ENCODE results near the gene PRMT3. TPM values are rescaled to one million over a fixed set of nuclear protein-coding genes. Genes with fewer than 3 reads are reported as not detected.

PRMT3 gene
- total and polyA plus RNA-seq, 12 donors, result 7.6 to 23.4 (median 15.0) TPM

DNA sequence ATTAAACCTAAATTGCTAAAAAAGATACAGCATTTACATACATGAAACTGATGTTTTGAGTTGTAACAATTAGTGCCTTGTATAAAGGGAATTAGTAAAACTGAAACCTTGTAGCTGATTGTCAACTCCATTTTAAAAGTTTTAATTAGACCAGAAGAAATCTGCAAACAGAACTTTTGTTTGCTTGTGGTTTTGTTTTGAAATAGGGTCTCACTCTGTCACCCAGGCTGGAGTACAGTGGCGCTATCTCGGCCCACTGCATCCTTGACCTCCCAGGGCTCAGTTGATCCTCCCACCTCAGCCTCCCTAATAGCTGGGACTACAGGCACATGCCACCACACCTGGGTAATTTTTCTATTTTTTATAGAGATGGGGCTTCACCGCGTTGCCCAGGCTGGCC, 125.4 kb downstream of the PRMT3 start:
- H3K27ac ChIP-seq, result no peak overlapping the region
- no peaks in the 10 kb centered on the region for H3K27me3 ChIP-seq
- no peaks in the 10 kb centered on the region for H3K4me1 ChIP-seq (replicated peaks in 1 of 2)
- DNase-seq, result no peak
- TF ChIP-seq, protein P1, sequence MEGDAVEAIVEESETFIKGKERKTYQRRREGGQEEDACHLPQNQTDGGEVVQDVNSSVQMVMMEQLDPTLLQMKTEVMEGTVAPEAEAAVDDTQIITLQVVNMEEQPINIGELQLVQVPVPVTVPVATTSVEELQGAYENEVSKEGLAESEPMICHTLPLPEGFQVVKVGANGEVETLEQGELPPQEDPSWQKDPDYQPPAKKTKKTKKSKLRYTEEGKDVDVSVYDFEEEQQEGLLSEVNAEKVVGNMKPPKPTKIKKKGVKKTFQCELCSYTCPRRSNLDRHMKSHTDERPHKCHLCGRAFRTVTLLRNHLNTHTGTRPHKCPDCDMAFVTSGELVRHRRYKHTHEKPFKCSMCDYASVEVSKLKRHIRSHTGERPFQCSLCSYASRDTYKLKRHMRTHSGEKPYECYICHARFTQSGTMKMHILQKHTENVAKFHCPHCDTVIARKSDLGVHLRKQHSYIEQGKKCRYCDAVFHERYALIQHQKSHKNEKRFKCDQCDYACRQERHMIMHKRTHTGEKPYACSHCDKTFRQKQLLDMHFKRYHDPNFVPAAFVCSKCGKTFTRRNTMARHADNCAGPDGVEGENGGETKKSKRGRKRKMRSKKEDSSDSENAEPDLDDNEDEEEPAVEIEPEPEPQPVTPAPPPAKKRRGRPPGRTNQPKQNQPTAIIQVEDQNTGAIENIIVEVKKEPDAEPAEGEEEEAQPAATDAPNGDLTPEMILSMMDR (IDR thresholded peaks at IDR 0.05), result no peak
- no peak for TF ChIP-seq POLR2A (IDR thresholded peaks at IDR 0.05)
- no peaks in the 10 kb centered on the region for H3K9me3 ChIP-seq (replicated peaks in 1 of 3)
- WGBS, 4 donors, result 91 to 97% (median 92%) methylated on average over 4 of the region's 4 CpGs
- H3K4me3 ChIP-seq, result no peak overlapping the region
- intact Hi-C loops (cut with DNase I), result no loop called here
- no peaks in the 10 kb centered on the region for H3K36me3 ChIP-seq (replicated peaks in 1 of 2)

DNA sequence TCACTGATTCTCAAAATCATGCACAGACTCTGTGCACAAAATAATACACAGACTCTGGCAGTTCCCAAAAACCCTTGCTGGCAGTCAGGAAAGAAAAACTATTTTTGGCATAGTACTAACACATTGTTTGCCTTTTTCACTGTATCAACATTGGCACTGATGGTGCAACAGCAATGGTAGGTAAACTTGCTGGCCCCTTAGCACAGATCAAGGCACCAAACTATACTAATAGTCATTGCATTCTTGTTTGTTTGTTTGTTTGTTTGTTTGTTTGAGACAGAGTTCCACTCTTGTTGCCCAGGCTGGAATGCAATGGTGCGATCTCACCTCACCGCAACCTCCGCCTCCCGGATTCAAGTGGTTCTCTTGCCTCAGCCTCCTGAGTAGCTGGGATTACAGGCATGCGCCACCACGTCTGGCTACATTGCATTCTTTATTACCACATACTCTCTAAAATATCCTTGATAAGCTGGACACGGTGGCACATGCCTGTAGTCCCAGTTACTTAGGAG, 130.9 kb downstream of the PRMT3 start:
- 88 to 90% (median 89%) methylated on average over 7 of the region's 7 CpGs for WGBS, 4 donors

DNA sequence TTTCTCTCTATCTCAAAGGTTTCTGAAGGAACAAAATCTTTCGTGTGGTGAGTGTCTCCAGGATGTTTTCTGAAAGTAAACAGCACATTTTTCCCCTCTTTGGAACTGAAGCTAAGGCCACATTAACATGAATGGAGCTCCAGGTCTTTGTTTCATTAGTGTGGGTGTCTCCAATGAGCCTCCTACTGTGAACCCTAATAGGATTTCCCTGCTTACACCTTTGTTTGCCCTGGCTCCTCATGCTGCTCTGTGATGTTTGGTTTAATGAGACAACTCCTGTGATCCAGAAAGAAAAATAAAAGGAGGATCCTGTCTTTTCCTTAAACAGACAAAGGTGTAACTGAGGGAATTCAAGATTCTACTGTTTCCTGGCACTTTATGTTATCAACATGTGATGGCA, 135.0 kb downstream of the PRMT3 start:
- WGBS, 4 donors, result 31 to 47% (median 35%) methylated on average over 1 of the region's 1 CpG

More for the DNA sequence above, 130.9 kb downstream of the PRMT3 start:
- no peaks in the 10 kb centered on the region for H3K36me3 ChIP-seq (replicated peaks in 1 of 2)
- no peak overlapping the region for H3K27ac ChIP-seq
- no peak overlapping the region for H3K4me3 ChIP-seq
- no peaks in the 10 kb centered on the region for H3K27me3 ChIP-seq
- no peaks in the 10 kb centered on the region for H3K9me3 ChIP-seq (replicated peaks in 1 of 3)
- TF ChIP-seq, protein P1 (IDR thresholded peaks at IDR 0.05), result no peak
- no peak for TF ChIP-seq POLR2A (IDR thresholded peaks at IDR 0.05)
- no peak for DNase-seq
- H3K4me1 ChIP-seq (replicated peaks in 1 of 2), result no peaks in the 10 kb centered on the region
- intact Hi-C loops (cut with DNase I), result no loop called here

GRCh38 chr11:20529757-20530156, 142.2 kb downstream of the PRMT3 start:
- H3K9me3 ChIP-seq (replicated peaks in 1 of 3), result no peaks in the 10 kb centered on the region
- H3K27ac ChIP-seq, result no peak overlapping the region
- no peaks in the 10 kb centered on the region for H3K4me1 ChIP-seq (replicated peaks in 1 of 2)
- no peaks in the 10 kb centered on the region for H3K27me3 ChIP-seq
- no peak overlapping the region for H3K4me3 ChIP-seq
- intact Hi-C loops (cut with DNase I), result no loop called here
- 53 to 68% (median 61%) methylated on average over 5 of the region's 5 CpGs for WGBS, 4 donors
- no peaks in the 10 kb centered on the region for H3K36me3 ChIP-seq (replicated peaks in 1 of 2)
- no peak for DNase-seq
- TF ChIP-seq, protein P1 (IDR thresholded peaks at IDR 0.05), result no peak
- TF ChIP-seq POLR2A (IDR thresholded peaks at IDR 0.05), result no peak

More for the DNA sequence above, 135.0 kb downstream of the PRMT3 start:
- H3K9me3 ChIP-seq (replicated peaks in 1 of 3), result no peaks in the 10 kb centered on the region
- no peak for DNase-seq
- no peaks in the 10 kb centered on the region for H3K4me1 ChIP-seq (replicated peaks in 1 of 2)
- no peak overlapping the region for H3K4me3 ChIP-seq
- no peaks in the 10 kb centered on the region for H3K36me3 ChIP-seq (replicated peaks in 1 of 2)
- H3K27ac ChIP-seq, result no peak overlapping the region
- H3K27me3 ChIP-seq, result no peaks in the 10 kb centered on the region
- TF ChIP-seq, protein P1 (IDR thresholded peaks at IDR 0.05), result no peak
- TF ChIP-seq POLR2A (IDR thresholded peaks at IDR 0.05), result no peak
- intact Hi-C loops (cut with DNase I), result no loop called here

Measured in adrenal gland (tissue), 12 donors.